ENCODE data around the gene ADM. TPM values are rescaled to one million over a fixed set of nuclear protein-coding genes. Genes with fewer than 3 reads are reported as not detected.

ADM gene
- total RNA-seq, 1 experiment from 2014 or later: not detected

Small RNA genes lying within 50 kb of the gene (small RNA-seq; reads per million reads assigned to genes)
- gene AC080023.2: not detected

Other genes with a start within 250 kb of the ADM start
- gene SBF2, start 10.9 kb upstream of the ADM start, total RNA-seq (2014; rRNA removed; shearing (Covaris generic)): 23.1 and 33.9 TPM in 2 replicates
- 4.5 and 6.8 TPM in 2 replicates for gene AMPD3, start 150.2 kb downstream of the ADM start, total RNA-seq (2014; rRNA removed; shearing (Covaris generic))
- gene RNF141, start 236.1 kb downstream of the ADM start, total RNA-seq (2014; rRNA removed; shearing (Covaris generic)): 8.6 and 11.0 TPM in 2 replicates

All from HT1080 (cell line).